Fibroblast of skin of left biceps (primary cell): Measurements from ENCODE around the gene HGS.
A peak's percentile ranks its signal among the peaks of the same experiment; 100 is the strongest.

ENCODE experiments used
- DNase-seq, 2 experiments: peaks; one replicate each; pipeline ENCODE4 v3.0.0-alpha.2; 2013; ENCODE audit warnings: low read depth in 2 of 2

HGS gene, protein sequence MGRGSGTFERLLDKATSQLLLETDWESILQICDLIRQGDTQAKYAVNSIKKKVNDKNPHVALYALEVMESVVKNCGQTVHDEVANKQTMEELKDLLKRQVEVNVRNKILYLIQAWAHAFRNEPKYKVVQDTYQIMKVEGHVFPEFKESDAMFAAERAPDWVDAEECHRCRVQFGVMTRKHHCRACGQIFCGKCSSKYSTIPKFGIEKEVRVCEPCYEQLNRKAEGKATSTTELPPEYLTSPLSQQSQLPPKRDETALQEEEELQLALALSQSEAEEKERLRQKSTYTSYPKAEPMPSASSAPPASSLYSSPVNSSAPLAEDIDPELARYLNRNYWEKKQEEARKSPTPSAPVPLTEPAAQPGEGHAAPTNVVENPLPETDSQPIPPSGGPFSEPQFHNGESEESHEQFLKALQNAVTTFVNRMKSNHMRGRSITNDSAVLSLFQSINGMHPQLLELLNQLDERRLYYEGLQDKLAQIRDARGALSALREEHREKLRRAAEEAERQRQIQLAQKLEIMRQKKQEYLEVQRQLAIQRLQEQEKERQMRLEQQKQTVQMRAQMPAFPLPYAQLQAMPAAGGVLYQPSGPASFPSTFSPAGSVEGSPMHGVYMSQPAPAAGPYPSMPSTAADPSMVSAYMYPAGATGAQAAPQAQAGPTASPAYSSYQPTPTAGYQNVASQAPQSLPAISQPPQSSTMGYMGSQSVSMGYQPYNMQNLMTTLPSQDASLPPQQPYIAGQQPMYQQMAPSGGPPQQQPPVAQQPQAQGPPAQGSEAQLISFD

GRCh38 chr17:81683584-81684441 lies at the start of gene HGS, which contains the start of gene ARL16:
HGS (plus strand) TSS chr17:81684011; CDS start chr17:81684067, 56 bp downstream.
ARL16 (minus strand) TSS chr17:81683797; CDS start chr17:81683753, 44 bp downstream.
- DNase-seq, result peak; percentile 98 to 99

DNA sequence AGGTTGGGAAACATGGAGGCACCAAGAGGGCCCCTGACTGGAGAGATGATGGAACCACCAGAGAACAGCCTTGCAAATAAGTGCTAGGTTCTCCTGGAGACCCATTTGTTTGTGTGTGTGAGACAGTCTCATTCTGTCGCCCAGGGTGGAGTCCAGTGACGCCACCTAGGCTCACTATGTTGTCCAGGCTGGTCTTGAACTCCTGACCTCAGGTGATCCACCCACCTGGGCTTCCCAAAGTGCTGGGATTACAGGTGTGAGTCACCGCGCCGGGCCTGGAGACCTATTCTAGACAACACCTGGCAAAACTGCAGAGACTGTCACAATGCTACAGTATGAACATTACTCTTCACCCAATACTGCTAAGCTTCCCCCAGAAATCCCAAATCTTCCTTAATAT lies 48.4 kb upstream of the HGS start:
- DNase-seq, result no peak

DNA sequence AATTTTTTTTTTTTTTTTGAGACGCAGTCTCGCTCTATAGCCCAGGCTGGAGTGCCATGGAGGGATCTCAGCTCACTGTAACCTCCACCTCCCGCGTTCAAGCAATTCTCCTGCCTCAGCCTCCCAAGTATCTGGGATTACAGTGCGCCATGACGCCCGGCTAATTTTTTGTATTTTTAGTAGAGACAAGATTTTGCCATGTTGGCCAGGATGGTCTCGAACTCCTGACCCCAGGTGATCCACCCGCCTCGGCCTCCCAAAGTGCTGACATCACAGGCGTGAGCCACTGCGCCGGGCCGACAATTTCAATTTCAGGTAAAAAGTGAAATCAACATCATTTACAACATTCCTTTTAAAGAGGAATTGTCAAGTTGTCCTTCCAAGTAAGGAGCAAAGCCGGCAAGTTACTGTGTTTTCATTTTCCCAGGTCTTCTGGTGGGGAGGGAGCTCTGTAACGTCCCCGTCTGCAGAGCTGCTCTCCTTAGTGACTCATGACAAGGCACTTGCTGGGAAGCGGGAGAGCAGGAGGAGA lies 47.8 kb upstream of the HGS start:
- DNase-seq, result no peak

DNA sequence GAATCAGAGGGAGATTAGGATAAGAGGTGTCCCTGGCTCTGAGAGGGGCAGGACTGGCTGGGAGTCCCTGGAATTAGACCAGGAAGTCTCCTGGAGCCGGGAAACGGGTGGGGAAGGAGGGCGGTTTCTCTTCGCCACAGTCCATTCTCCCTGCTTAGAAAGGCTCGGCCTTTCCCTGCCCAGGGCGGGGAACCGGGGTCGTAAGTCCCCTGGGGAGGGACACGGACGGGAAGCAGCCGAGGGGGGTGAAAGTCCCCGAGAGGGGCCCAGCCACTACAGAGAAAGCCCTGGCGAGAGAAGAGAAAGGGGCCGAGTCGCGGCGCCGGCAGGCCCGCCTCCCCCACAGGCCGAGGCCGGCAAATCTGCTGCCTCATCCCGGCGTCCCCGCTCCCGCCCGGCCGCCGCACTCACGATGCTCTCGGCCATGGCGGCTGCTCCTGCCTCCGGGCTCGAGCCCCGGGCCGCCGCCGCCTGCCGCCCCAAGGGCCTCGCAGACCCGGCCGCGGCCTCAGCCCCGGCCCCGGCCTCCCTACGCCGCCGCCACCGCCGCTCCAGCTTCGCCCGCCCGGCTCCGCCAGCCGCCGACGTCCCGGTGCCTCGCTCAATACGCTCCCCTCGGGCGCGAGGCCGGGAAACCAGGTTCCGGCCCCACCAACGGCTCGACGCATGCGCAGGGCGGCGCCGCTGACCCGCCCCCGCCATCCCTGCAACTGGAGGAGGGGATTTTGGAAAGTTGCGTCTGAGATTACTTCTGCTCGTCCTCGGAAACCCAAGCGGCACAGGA lies 47.1 kb upstream of the HGS start, which contains the start of the genes NPLOC4 and TSPAN10:
Gene NPLOC4 (minus strand): TSS at position 608 of the 784 bp plus-strand sequence. CDS start 182 bp downstream, at position 426.
Gene TSPAN10 (plus strand): TSS at position 692 of the 784 bp plus-strand sequence. CDS start 5,217 bp downstream, outside the sequence.
- DNase-seq, result peak; percentile 55 to 64

DNA sequence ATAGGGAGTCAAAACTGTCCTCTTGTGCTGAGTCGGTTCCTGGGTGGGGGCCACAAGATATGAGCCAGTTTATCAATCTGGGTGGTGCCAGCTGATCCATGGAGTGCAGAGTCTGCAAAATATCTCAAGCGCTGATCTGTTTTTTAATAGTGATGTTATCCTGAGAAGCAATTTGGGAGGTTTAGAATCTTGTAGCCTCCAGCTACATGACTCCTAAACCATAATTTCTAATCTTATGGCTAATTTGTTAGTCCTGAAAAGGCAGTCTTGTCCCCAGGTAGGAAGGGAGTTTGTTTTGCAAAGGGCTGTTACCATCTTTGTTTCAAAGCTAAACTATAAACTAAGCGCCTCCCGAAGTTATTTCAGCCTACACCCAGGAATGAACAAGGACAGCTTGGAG lies 45.1 kb upstream of the HGS start:
- DNase-seq, result no peak

- no peak for DNase-seq
Observed at GRCh38 chr17:81640011-81640410, 43.8 kb upstream of the HGS start.

DNA sequence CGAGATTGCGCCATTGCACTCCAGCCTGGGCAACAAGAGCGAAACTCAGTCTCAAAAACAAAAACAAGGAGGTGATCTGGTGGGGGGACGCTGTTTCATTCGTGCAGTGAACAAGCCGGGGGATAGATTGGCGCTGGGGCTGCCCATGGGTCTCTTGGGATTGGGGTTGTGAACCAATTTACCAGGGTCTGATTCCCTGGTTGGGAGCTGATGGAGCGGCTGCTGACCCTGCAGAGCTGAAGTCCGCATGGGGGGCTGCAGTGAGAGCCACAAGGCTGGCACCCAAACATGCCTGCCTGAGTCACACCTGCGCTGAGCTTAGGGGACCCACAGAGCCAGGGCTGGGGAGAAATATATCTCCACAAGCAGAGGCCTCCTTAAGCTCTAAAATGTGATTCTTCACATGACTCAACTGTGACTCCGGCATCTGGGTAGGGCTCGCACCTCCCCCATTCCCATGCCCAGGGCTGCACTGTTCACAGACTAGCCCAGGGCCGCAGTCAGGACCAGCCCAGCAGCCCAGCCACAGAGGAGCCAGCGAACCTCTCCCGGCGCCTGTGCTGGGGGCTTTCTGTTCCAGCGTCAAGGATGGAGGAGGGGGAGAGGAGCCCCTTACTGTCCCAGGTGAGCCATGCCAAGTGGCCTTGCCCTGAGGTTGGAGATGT lies 41.9 kb upstream of the HGS start:
- peak; percentile 19 to 24 for DNase-seq

DNA sequence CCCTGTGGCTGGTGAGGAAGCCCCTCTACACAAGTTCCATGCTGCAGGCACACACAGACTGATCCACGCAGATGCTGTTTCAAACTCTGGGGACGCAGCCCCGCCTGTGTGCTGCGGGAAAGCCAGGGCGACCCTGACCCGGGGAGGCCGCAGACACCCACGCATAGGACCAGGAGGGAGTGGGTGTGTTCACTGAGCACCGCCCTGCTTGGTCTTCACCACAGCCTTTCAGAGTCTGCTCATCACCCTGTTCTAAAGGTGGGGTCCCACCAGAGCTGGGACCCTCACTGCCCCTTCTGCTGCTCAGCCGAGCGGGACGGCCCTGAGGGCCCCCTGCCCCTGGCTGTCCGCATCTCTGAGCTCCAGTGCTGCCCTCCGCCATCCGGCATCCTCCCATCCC lies 39.3 kb upstream of the HGS start:
- no peak for DNase-seq

- no peak for DNase-seq
Observed at GRCh38 chr17:81644976-81645952, 38.5 kb upstream of the HGS start.

- no peak for DNase-seq
Observed at GRCh38 chr17:81646869-81647600, 36.8 kb upstream of the HGS start.

GRCh38 chr17:81647640-81648012 lies 36.2 kb upstream of the HGS start:
- no peak for DNase-seq

- DNase-seq, result no peak
Observed at GRCh38 chr17:81648013-81648706, 35.7 kb upstream of the HGS start.

- no peak for DNase-seq
Observed at GRCh38 chr17:81648707-81649085, 35.1 kb upstream of the HGS start.

- no peak for DNase-seq
Observed at GRCh38 chr17:81650951-81651350, 32.9 kb upstream of the HGS start.

GRCh38 chr17:81651692-81652091 lies 32.1 kb upstream of the HGS start:
- DNase-seq, result peak in 1 of 2 experiments; percentile 14

DNA sequence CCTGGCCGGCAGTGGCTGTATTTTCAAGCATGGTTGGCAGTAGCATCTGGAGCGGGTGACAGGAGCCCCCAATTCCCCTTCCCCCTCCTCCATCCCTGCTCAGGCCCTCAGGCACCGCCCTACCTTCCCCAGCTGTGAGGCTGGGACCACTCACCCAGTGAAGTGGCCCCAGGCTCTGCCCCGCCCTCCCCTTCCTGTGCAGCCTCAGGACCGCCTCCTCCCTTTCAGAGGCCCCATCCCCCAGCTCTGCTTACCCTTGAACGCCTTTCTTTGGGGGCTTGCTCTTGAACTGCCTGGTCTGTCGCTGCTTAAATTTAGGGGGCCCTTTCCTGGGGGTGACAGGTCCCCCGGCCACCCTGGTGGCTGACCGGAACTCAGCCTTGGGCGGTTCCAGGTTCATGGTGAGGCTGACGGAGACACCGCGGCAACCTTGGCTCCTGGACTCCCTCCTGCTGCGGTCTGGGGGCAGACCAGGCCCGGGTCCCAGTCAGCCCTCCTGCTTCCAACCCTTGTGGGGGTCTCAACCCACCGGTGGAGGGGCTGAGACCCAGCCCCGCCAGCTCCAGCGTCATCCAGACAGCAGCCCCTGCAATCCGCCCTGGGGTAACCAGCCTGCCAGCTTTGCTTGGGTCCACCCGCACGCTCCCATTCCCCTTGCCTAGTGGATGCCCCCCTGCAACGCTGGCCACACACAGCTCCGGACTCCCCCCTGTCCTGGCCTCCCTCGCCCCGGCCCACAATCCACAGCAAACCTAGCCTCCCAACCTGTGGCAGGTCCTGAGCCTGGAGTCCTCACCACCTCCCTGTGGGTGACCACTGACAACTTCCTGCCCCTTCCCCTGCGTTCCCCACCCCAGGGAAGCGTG lies 30.7 kb upstream of the HGS start:
- no peak for DNase-seq
